NCI-H524 treated with DMSO at 0.1 percent for 48 hours (cell line): ENCODE measurements around the gene ZNF780B.
A peak's percentile ranks its signal among the peaks of the same experiment; 100 is the strongest.
"Not testable (repeated sequence)": the region's sequence is repeated elsewhere in the genome, so short reads cannot be mapped to it uniquely, and the experiment has no call there.

Experiments used
- DNase-seq: peaks from one replicate; lab custom pipeline; 2025; lab: John Stamatoyannopoulos, UW

Gene ZNF780B

DNA sequence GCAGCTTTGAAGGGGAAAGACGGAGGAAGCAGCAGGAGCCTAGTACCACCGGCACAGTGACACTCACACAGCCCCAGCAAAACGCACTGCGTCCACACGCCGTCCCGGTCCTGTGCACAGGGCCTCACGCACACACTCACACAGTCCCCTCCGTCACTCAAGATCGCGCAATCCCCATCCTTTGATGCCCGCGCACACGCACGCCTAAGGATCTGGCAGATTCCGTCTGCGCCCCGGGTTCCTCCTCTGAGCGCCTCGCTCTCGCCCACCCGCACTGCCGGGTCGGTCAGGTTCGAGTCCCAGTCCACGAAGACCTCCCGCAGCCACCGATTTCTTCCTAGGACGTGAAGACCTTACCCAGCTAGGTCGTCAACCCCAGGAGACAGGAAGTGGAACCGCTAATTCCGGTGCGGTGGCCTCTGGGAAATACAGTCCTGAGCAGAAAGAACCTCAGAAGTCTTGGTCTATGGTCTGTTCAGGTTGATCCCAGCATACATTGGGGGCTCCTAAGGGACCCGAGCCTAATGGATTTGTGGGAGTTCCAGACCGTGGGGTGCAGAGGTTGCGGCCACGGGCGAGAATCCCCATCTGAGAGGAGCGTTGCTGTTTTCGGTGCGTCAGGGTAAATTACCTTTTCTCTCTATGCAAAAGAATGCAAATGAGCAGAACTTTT, at the start of gene ZNF780B:
TSS of gene ZNF780B (minus strand) at position 400 of the 673 bp plus-strand sequence. CDS start 5,899 bp downstream, outside the sequence.
- DNase-seq = peak; percentile 75

DNA sequence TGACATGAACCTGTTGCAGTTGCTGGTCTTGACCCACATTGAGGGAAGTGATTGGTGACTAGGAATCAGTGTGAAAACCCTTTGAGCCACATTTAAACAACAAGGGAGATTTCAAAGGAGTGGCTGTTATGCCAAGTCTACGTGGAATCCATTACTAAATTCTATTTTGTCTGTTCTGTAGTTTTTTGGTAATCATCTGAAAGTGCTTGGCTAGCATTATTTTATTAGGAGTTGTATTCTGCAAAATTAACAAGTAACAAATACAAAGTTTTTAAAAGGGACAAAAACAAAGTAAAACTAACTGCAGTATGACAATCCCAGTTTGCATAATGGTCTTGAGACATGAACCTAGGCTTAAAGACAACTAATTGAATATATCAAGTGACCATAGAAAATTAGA, 48.7 kb upstream of the ZNF780B start:
- DNase-seq = no peak

DNA sequence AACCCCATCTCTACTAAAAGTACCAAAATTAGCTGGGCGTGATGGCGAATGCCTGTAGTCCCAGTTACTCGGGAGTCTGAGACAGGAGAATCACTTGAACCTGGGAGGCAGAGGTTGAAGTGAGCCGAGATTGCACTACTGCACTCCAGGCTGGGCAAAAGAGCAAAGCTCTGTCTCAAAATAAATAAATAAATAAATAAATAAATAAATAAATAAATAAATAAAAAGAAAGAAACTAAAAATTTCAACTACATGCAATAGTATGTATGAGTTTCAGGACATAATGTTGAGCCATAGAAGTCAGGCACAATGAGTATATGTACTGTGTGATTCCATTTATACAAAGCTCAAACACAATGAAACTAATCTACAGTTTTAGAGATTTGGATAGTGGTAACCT, 47.6 kb upstream of the ZNF780B start:
- no peak for DNase-seq

DNA sequence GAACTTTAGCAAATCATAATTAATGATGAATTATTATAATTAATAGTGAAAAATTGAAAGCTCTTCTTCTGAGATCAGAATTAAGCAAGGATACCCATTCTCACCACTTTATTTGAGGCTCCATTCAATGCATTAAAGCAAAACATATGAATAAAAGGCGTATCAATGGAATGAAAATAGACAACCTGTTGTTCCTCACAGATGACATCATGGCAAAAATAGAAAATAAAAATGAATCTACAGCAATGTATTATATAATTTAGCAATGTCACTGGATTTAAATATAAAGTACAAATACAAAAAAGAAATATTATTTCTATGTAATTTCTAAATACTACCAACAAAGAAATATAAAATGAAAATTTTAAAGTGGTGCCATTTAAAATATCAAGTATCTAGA, 45.8 kb upstream of the ZNF780B start:
- DNase-seq = no peak

DNA sequence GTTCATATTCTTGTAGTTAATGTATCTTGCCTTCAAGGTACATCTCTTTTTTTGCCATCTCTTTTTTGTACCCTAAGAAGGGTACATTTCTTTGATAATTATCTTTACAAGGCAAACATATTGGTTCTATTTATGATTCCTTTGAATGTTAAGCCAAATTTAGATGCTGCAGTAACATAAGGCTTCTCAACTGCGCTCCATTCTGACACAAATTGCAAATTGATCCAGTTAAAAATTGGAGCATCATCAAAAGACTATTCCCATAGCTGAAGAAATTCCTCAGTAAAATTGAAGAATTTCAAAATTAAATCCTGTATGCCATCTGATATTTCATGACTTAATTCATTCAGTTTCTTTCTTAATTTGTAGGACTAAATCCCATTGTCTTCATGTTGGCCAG, 37.4 kb upstream of the ZNF780B start:
- no peak for DNase-seq

DNA sequence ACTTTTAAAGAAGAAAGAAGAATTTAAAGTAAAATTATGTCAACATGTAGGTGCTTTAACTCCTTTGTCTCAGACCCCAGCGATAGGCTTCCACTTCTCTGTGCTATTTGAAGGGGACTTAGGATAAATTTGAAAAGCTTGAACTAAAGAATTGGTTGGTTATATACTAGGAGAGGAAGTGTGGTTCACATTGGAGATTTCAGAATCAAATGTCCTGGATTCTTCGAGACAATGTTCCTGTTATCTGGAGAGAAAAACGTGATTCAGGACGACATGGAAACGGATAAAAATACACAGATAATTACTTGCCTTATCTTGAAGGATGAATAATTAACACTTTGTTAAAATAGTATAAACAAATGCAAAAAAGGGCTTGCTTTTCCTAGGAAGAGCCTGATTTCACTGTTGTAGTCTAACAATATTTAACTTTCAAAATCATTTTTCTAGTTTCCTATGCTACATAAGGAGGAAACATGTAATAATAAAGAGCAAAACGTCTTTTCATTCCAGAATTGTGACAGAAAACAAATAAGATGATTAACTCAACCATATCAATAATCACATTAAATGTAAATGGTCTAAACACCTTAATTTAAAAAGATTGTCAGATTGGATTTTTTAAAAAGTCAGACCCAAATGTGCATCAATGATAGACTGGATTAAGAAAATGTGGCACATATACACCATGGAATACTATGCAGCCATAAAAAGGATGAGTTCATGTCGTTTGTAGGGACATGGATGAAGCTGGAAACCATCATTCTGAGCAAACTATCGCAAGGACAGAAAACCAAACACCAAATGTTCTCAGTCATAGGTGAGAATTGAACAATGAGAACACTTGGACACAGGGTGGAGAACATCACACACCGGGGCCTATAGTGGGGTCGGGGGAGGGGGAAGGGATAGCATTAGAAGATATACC, 35.4 kb upstream of the ZNF780B start:
- no peak for DNase-seq

DNA sequence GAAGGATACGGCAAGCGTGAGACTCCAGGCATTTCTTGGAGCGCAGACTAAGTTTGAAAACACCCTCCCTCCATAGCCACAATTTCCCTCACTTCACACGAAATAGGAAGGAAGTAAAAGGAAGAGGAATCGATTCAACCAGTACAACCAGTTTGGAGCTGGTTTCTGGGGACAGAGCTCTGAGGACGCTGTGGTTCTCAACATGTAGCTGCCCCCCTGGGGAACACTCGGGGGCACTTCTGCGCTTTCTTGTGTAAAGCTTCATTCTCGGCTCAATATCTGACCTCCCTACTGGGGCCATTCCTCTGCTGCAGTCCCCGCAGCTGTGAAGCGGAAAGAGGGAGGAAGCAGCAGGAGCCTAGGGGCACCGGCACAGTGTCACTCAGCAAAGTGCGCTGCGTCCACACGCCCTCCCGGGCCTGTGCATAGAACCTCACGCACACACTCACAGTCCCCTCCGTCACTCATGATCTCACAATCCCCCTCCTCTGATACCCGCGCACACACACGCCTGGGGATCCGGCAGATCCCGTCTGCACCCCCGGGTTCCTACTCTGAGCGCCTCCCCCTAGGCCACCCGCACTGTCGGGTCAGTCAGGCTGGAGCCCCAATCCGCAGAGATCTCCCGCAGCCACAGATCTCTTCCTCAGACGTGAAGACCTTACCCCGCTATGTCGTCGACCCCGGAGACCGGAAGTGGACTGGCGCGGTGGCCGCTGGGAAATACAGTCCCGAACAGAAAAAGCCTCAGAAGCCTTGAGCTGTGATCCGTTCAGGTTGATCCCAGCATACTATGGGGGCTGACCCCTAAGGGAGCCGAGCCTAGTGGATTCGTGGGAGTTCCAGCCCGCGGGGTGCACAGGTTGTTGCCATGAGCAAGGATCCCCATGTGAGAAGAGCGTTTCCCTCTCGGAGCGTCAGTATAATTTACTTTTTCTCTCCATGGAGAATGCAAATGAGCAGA, 34.5 kb upstream of the ZNF780B start, which contains the start of gene ZNF780A:
TSS of gene ZNF780A (minus strand) at position 703 of the 964 bp plus-strand sequence. CDS start 6,190 bp downstream, outside the sequence.
- DNase-seq = peak; percentile 66

DNA sequence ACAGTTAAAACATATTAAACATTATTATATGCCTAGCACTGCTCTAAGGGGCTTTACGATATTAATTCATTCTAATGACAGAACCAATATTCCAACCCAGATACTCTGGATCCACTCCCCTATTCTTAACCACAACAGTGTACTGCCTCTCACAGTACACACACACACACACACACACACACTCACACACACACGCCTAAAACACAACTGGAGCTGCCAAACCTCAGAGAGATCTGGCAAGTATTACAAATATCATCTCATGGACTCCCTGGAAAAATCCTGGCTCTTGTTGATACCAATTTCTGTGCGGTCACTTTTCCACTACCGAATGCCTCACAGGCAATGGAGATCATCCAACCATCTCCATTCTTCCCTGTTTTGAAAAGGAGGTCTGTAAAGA, 33.4 kb upstream of the ZNF780B start:
- no peak for DNase-seq

DNA sequence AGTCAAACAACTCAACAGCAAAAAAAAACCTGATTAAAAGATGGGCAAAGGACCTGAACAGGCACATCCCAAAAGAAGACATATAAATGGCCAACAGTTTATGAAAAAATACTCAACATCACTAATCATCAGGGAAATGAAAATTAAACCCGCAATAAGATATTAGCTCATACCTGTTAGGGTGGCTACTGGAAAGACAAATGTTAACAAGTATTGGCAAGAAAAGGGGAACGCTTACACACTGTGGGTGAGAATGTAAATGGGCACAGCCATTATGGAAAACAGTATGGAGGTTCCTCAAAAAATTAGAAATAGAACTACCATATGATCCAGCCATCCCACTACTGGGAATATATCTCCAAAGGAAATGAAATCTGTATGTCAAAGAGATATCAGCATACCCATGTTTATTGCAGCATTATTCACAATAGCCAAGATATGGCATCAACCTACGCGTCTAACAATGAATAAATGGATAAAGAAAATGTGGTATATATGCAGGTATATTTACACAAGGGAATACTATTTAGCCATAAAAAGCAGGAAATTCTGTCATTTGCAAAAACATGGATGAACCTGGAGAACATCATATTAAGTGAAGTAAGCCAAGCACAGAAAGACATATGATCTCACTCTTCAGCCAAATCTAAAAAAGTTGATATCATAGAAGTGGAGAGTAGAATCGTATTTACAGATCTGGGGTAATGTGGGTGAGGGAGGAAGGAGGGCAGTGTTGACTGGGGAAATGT, 32.4 kb upstream of the ZNF780B start:
- no peak for DNase-seq

DNA sequence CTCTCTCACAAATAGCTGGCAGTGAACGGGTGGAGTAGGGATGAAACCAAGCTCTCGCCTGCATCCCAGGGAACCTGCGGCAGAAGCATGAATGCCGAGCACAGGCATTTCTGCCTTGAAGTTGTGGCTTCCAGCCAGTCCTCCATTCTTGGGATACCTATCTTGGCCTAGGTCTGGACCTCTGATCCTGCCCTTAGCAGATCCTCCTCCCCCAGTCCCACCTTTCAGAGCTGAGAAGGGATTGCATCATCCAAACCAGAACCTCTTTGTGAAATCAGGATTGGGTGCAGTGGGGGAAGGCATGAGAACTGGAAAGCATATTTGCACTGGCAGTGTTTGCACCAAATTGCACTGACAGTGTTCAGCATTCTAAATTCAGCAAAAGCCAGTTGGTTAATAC, 28.9 kb upstream of the ZNF780B start:
- DNase-seq = no peak

DNA sequence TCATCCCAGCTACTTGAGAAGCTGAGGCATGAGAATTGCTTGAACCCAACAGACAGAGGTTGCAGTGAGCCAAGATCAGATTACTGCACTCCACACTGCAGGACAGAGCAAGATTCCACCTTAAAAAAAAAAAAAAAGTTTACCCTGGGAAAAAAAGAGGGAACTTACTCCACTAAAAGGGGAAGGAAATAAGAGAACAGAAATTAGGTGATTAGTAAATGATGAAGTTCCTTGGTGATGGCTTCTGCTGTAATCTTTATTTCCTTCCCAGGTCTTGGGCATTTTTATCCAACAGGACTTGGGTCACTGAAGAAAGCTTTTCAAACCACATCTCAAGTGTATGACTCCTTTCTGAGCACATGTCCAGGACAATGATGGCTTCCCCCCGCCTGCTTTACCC, 25.4 kb upstream of the ZNF780B start:
- DNase-seq = no peak

DNA sequence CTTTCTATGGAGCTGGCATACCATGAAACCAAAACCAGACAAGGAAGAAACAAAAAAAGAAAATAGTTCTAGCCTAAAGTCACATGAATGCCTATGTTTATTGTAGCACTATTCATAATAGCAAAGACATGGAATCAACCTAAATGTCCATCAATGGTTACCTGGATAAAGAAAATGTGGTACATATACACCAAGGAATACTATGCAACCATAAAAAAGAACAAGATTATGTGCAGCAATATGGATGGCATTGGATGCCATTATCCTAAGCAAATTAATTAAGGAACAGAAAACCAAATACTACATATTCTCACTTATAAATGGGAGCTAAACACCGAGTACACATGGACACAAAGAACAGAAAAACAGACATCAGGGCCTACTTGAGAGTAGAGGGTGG, 24.3 kb upstream of the ZNF780B start:
- DNase-seq = no peak

DNA sequence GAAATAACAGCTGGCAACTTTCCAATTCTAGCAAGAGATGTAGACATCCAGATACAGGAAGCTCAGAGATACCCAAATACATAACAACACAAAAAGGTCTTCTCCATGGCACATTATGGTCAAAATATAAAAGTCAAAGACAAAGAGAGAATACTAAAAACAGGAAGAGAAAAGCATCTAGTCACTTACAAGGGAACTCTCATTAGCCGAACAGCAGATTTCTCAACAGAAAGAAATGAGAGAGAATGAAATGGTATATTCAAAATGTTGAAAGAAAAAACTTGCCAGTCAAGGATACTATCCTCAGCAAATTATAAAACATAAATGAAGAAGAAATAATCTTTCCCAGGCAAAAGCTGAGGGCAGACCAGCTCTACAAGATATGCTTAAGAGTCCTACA, 22.3 kb upstream of the ZNF780B start:
- DNase-seq = no peak

DNA sequence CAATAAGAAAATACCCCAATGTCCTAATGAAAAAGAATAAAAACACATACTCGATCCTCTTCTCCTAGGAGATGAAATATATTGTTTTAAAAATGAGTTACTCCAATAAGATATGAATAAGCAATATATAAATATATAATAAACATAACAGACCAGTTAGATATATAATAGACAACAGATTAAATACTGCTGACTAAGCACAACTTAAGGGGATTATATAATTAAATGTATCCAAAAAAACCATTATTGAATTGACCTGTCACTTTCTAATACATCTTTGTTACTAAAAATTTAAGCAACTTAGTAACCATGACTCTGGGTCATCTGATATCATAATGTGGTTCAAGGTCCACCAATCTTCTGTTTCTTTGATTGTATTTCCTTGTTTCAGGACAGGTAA, 14.0 kb upstream of the ZNF780B start:
- no peak for DNase-seq

DNA sequence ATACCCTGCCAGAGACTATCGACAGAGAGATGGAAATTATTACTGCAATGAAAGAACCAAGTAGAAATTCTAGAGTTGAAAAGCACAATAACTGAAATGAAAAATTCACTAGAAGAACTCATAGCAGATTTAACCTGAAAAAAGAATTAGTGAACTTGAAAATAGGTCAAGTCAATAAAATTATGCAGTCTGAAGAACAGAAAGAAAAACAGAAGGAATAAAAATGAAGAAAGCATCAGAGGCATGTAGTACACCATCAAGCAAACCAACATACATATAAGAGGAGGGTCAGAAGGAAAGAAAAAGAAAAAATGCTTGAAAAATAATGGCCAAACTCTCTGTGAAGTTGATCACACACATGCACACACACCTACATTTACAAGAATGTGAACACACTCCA, 3.6 kb upstream of the ZNF780B start:
- DNase-seq = no peak

DNA sequence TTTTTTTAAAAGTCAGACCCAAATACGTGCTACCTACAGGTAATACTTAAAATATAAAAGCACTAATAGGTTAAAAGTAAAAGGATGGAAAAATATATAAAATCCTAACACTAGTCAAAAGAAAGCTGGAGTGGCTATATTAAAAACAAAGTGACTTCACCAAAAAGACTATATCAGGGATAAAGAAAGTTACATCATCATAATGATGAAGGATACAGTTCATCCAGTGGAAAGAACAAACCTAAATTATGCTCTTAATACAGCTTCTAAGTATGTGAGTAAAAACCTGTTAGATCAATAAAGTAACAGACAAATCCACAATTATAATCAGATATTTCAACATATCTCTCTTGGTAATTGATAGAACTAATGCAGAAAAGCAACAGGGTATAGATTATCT, 1.1 kb upstream of the ZNF780B start:
- no peak for DNase-seq

DNA sequence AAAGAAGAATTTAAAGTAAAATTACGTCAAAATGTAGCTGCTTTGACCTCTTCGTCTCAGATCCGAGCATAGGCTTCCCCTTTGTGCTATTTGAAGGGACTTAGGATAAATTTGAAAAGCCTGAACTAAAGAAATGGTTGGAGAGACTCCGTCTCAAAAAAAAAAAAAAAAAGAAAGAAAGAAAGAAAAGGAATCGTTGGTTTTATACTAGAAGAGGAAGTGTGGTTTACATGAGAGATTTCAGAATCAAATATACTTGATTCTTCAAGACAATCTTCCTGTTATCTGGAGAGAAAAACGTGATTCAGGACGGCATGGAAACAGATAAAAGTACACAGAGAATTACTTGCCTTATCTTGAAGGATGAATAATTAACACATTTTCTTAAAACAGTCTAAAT, 474 bp upstream of the ZNF780B start:
- no peak for DNase-seq

DNA sequence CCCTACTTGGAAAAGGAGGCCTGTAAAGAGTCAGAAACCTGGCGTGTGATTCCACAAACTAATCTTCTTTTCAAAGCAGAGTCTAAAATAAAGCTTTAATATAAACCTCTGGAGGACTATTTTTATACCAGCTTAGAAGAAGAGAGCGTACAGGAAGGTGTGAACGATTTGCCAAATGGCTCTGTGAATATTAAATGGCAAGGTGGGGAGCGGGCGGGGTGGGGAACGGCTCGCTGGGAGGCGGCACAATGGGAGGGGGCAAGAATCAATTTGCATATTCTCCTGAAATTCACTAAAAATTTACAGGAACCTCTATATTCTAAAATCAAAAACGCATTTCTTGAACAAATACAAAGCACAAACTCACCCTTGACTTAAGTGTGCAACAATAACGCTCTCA, 982 bp downstream of the ZNF780B start:
- no peak for DNase-seq

DNA sequence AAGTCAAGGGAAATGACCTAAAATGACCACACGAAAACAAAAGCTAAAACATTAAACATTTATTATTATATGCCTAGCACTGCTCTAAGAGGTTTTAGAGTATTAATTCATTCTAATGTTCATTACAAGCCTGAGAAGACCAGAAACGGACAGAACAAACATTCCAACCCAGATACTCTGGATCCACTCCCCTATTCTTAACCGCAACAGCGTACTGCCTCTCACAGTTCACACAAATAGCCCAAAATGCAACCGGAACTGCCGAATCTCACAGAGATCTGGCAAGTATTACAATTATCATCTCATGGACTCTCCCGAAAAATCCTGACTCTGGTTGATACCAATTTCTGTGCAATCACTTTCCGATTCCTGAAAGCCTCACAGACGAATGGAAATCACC, 1.4 kb downstream of the ZNF780B start:
- no peak for DNase-seq

DNA sequence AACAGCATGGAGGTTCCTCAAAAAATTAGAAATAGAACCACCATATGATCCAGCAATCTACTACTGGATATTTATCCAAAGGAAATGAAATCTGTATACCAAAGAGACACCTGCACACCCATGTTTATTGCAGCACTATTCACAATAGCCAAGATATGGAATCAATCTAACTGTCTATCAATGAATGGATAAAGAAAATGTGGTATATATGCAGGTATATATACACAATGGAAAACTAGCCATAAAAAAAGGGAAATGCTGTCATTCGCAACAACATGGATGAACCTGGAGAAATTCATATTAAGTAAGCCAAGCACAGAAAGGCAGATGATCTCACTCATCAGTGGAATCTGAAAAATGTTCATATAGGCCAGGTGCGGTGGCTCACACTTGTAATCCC, 2.5 kb downstream of the ZNF780B start:
- DNase-seq = no peak

DNA sequence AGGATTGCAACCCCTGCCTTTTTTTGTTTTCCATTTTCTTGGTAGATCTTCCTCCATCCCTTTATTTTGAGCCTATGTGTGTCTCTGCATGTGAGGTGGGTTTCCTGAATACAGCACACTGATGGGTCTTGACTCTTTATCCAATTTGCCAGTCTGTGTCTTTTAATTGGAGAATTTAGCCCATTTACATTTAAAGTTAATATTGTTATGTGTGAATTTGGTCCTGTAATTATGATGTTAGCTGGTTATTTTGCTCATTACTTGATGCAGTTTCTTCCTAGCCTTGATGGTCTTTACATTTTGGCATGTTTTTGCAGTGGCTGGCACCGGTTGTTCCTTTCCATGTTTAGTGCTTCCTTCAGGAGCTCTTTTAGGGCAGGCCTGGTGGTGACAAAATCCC, 14.3 kb downstream of the ZNF780B start:
- DNase-seq = not testable (repeated sequence)
